H1 (cell line): Measurements from ENCODE around the gene TEX29. TPM values are rescaled to one million over a fixed set of nuclear protein-coding genes. Genes with fewer than 3 reads are reported as not detected.

ENCODE experiments used
- CTCF ChIA-PET: fragments of 300-600 bp; sonication (Branson Sonifier 250); formaldehyde crosslinking; loops from one replicate; lab custom pipeline; 2021; ENCODE audit not compliant: partially characterized antibody; lab: Charles Lee
- POLR2A ChIA-PET: fragments of 300-600 bp; sonication (Branson Sonifier 250); formaldehyde crosslinking; loops from one replicate; lab custom pipeline; 2021; ENCODE audit warnings: inconsistent platforms; ENCODE audit not compliant: partially characterized antibody; lab: Charles Lee
- DNase-seq, 2 experiments: peaks; one replicate each; pipeline versions ENCODE4 v3.0.0 to v3.0.0-alpha.2; 2010 to 2022; ENCODE audit warnings: low spot score in 2 of 2, low read depth in 1 of 2, mixed read lengths in 1 of 2
- FAIRE-seq: peaks from 2 replicates; lab custom pipeline; 2011; peaks lifted over from hg19 to GRCh38; lab: Jason Lieb, UNC
- H2AFZ ChIP-seq: 2 replicates; pipeline ENCODE4 v1.8.1; 2012; ENCODE audit warnings: low read length, inconsistent platforms
- H2AK5ac ChIP-seq: 2 replicates; pipeline ENCODE4 v1.6.1; 2013; ENCODE audit warnings: low read depth, low read length
- H2BK120ac ChIP-seq: replicated peaks from 2 replicates; pipeline ENCODE3; 2013; ENCODE audit warnings: low read depth, low read length, inconsistent platforms
- H2BK12ac ChIP-seq: 2 replicates; pipeline ENCODE4 v1.6.1; 2013; ENCODE audit warnings: low read depth, low read length
- H2BK15ac ChIP-seq: 2 replicates; pipeline ENCODE4 v1.6.1; 2013; ENCODE audit warnings: low read length
- H2BK20ac ChIP-seq: 2 replicates; pipeline ENCODE4 v1.6.1; 2013; ENCODE audit warnings: low read length
- H2BK5ac ChIP-seq: 2 replicates; pipeline ENCODE4 v1.6.1; 2013; ENCODE audit warnings: low read depth, low read length
- H3K14ac ChIP-seq: 2 replicates; pipeline ENCODE4 v1.6.1; 2013; ENCODE audit warnings: inconsistent platforms; ENCODE audit not compliant: insufficient read length
- H3K18ac ChIP-seq: 2 replicates; pipeline ENCODE4 v1.6.1; 2013; ENCODE audit warnings: low read length; ENCODE audit errors: extremely low read depth
- H3K23ac ChIP-seq: 2 replicates; pipeline ENCODE4 v1.6.1; 2013; ENCODE audit warnings: inconsistent platforms; ENCODE audit not compliant: insufficient read length
- H3K23me2 ChIP-seq: 2 replicates; pipeline ENCODE4 v1.6.1; 2013; ENCODE audit warnings: low read depth, low read length
- H3K27ac ChIP-seq: 2 replicates; pipeline ENCODE4 v1.6.1; 2011; ENCODE audit warnings: low read depth, low read length, inconsistent platforms
- H3K27me3 ChIP-seq, 4 experiments: replicated peaks in 1 of 4; 1 replicate in 1 of 4; 2 replicates in 3 of 4; pipeline versions ENCODE4 v1.6.1 to v1.8.1; 2011 to 2013; ENCODE audit warnings: low read length in 3 of 4, mild to moderate bottlenecking in 3 of 4, inconsistent platforms in 2 of 4, mixed read lengths in 2 of 4, moderate library complexity in 1 of 4; ENCODE audit not compliant: control insufficient read depth in 3 of 4, insufficient read depth in 3 of 4; ENCODE audit errors: extremely low read depth in 1 of 4
- H3K36me3 ChIP-seq, 4 experiments: 2 replicates each; pipeline versions ENCODE4 v1.6.1 to v1.8.1; 2011 to 2013; ENCODE audit warnings: mild to moderate bottlenecking in 4 of 4, low read length in 3 of 4, moderate library complexity in 2 of 4, control low read depth in 1 of 4, inconsistent platforms in 1 of 4; ENCODE audit not compliant: insufficient read depth in 4 of 4, control insufficient read depth in 2 of 4
- H3K4ac ChIP-seq: replicated peaks from 2 replicates; pipeline ENCODE3; 2013; ENCODE audit warnings: low read length, low read depth, mixed read lengths, inconsistent platforms; ENCODE audit not compliant: insufficient read length
- H3K4me1 ChIP-seq, 4 experiments: replicated peaks in 1 of 4; 1 replicate in 1 of 4; 2 replicates in 3 of 4; pipeline versions ENCODE4 v1.6.1 to v1.8.1; 2011 to 2013; ENCODE audit warnings: low read length in 3 of 4, inconsistent platforms in 2 of 4, mixed read lengths in 1 of 4; ENCODE audit not compliant: insufficient read depth in 4 of 4, control insufficient read depth in 3 of 4
- H3K4me2 ChIP-seq, 2 experiments: 2 replicates each; pipeline versions ENCODE4 v1.6.1 to v1.8.1; 2011 to 2013; ENCODE audit warnings: low read depth in 2 of 2, low read length in 2 of 2, control low read depth in 1 of 2, inconsistent platforms in 1 of 2, mild to moderate bottlenecking in 1 of 2; ENCODE audit not compliant: insufficient read depth in 1 of 2
- H3K4me3 ChIP-seq, 4 experiments: fragments of 200-600, 300-600 bp in 1 of 4; sonication (generic), shearing (Covaris generic), sonication (Bioruptor Twin) in 1 of 4; 2 replicates each; pipeline versions ENCODE4 v1.5.1 to v1.8.1; 2011 to 2016; ENCODE audit warnings: low read length in 4 of 4, low read depth in 3 of 4, control low read depth in 2 of 4, inconsistent platforms in 2 of 4, mild to moderate bottlenecking in 2 of 4, mixed read lengths in 1 of 4, moderate library complexity in 1 of 4; ENCODE audit not compliant: insufficient read depth in 2 of 4; ENCODE audit errors: extremely low read depth in 1 of 4
- H3K56ac ChIP-seq: replicated peaks from 2 replicates; pipeline ENCODE3; 2013; ENCODE audit warnings: low read depth, mild to moderate bottlenecking, mixed read lengths, low read length, inconsistent platforms; ENCODE audit not compliant: insufficient read length
- H3K79me1 ChIP-seq: 2 replicates; pipeline ENCODE4 v1.6.1; 2013; ENCODE audit warnings: low read depth, low read length, control low read depth
- H3K79me2 ChIP-seq, 2 experiments: 2 replicates each; pipeline versions ENCODE4 v1.6.1 to v1.8.1; 2012 to 2013; ENCODE audit warnings: low read length in 2 of 2, mild to moderate bottlenecking in 2 of 2, inconsistent platforms in 1 of 2; ENCODE audit not compliant: insufficient read depth in 2 of 2, control insufficient read depth in 1 of 2
- H3K9ac ChIP-seq, 4 experiments: replicated peaks in 1 of 4; 1 replicate in 1 of 4; 2 replicates in 3 of 4; pipeline versions ENCODE4 v1.6.1 to v1.8.1; 2011 to 2013; ENCODE audit warnings: low read depth in 3 of 4, low read length in 3 of 4, control low read depth in 2 of 4, mild to moderate bottlenecking in 2 of 4, moderate library complexity in 2 of 4, inconsistent platforms in 1 of 4; ENCODE audit errors: extremely low read depth in 1 of 4
- H3K9me3 ChIP-seq, 2 experiments: 2 replicates each; pipeline versions ENCODE4 v1.6.1 to v1.8.1; 2012 to 2013; ENCODE audit warnings: mild to moderate bottlenecking in 2 of 2, moderate library complexity in 2 of 2, control low read depth in 1 of 2, inconsistent platforms in 1 of 2, low read depth in 1 of 2, low read length in 1 of 2, mixed read lengths in 1 of 2; ENCODE audit not compliant: insufficient read depth in 2 of 2
- H4K20me1 ChIP-seq, 2 experiments: replicated peaks in 1 of 2; 2 replicates each; pipeline versions ENCODE3 to v1.8.1; 2011 to 2013; ENCODE audit warnings: inconsistent platforms in 2 of 2, low read length in 2 of 2, mild to moderate bottlenecking in 1 of 2; ENCODE audit not compliant: insufficient read depth in 2 of 2, control insufficient read depth in 1 of 2
- H4K5ac ChIP-seq: 2 replicates; pipeline ENCODE4 v1.6.1; 2013; ENCODE audit warnings: low read length, low read depth, mixed read lengths, inconsistent platforms; ENCODE audit not compliant: insufficient read length
- H4K8ac ChIP-seq: 2 replicates; pipeline ENCODE4 v1.8.0; 2013; ENCODE audit warnings: mild to moderate bottlenecking, moderate library complexity, low read length, inconsistent platforms; ENCODE audit not compliant: insufficient read depth; ENCODE audit errors: extremely low read depth
- H4K91ac ChIP-seq: replicated peaks from 2 replicates; pipeline ENCODE3; 2013; ENCODE audit warnings: low read length, mixed read lengths, inconsistent platforms; ENCODE audit not compliant: insufficient read length
- POLR2A ChIP-seq, 2 experiments: IDR thresholded peaks; 1 replicate in 1 of 2; 2 replicates in 1 of 2; pipeline ENCODE4 v1.6.1; 2011; ENCODE audit warnings: low read depth in 2 of 2, low read length in 2 of 2, mild to moderate bottlenecking in 2 of 2; ENCODE audit errors: control extremely low read depth in 1 of 2
- RXRA ChIP-seq: IDR thresholded peaks from 2 replicates; pipeline ENCODE4 v1.6.1; 2011; ENCODE audit warnings: low read depth, mild to moderate bottlenecking, low read length, moderate library complexity; ENCODE audit not compliant: insufficient read depth
- TCF12 ChIP-seq: IDR thresholded peaks from 2 replicates; pipeline ENCODE4 v1.6.1; 2011; ENCODE audit warnings: low read depth, mild to moderate bottlenecking, low read length
- WGBS, 2 experiments: shearing (Covaris generic) in 1 of 2; methylation state at CpG; one replicate each; pipeline versions ENCODE4 v1.1.6 to v1.1.7; 2013 to 2015; ENCODE audit warnings: low lambda C conversion rate in 2 of 2, mixed read lengths in 2 of 2, inconsistent platforms in 1 of 2, low coverage in 1 of 2, missing lambda C conversion rate in 1 of 2; ENCODE audit not compliant: insufficient replicate concordance in 2 of 2, insufficient coverage in 1 of 2, insufficient read length in 1 of 2; ENCODE audit errors: extremely low coverage in 1 of 2, missing lambda C conversion rate in 1 of 2; 5-methylcytosine and 5-hydroxymethylcytosine counted together
- polyA plus RNA-seq, 7 experiments: library from polyadenylated mRNA; depleted of rRNA in 3 of 7; stranded (reverse) in 5 of 7; unstranded in 2 of 7; fragments of >200 nt in 5 of 7; fragments of 200-250 nt in 2 of 7; gene quantifications; 1 replicate in 5 of 7; 2 replicates in 1 of 7; 4 replicates in 1 of 7; pipeline versions ENCODE4 v1.2.1 to v1.2.3, GENCODE V29; 2011 to 2013; ENCODE audit warnings: missing spikeins in 2 of 7, mixed read lengths in 2 of 7
- total RNA-seq: library from RNA; stranded (reverse); fragmentation: NEBNext Ultra II Directional; extraction: Animal tissue kit (Norgen Biotek cat#: 25700); gene quantifications from 2 replicates; pipeline ENCODE4 v1.2.1, GENCODE V29; 2021

Gene TEX29
- total and polyA plus RNA-seq, 2 of the 8 experiments (the other 6 are each of a cell fraction or from before 2014, with no cell fraction given) = 0.08 TPM; not detected in 1

- Histone ChIP-seq H2AFZ (no peak overlapping the region), H2BK120ac (no peak overlapping the region), H4K91ac (no peak overlapping the region), H3K14ac (no peak overlapping the region), H2BK5ac (no peak overlapping the region), H3K79me1 (no peaks in the 10 kb centered on the region; the same call in 1 of the 2 replicates), H3K4me2 (no peak overlapping the region), H3K79me2 (no peaks in the 10 kb centered on the region), H3K27me3 (no peaks in the 10 kb centered on the region), H3K9ac (no peak overlapping the region), H2AK5ac (no peak overlapping the region), H2BK12ac (no peak overlapping the region), H3K23me2 (no peaks in the 10 kb centered on the region), H3K36me3 (peaks cover 0 to 3% (median 0%) of the 10 kb centered on the region in 4 experiments; a peak in 1 of 8 replicates), H3K18ac (no peak overlapping the region), H3K23ac (no peak overlapping the region), H4K5ac (no peak overlapping the region), H3K27ac (no peak overlapping the region), H2BK15ac (no peak overlapping the region), H3K4ac (no peak overlapping the region), H4K8ac (no peak overlapping the region), H4K20me1 (no peaks in the 10 kb centered on the region), H2BK20ac (no peak overlapping the region), H3K4me1 (peaks cover 0 to 3% (median 0%) of the 10 kb centered on the region in 4 experiments; a peak in 4 of 7 replicates), H3K9me3 (peaks cover 9 to 10% of the 10 kb centered on the region in 2 experiments; a peak in 3 of 4 replicates), H3K56ac (no peak overlapping the region), H3K4me3 (no peak overlapping the region)
- WGBS, 2 experiments = 80% methylated on average over 14 of the region's 14 CpGs; no CpG with 5 or more reads in 1 of the 2 experiments
- ChIA-PET POLR2A (no interaction called here), CTCF (interaction anchor here (0.6 kb wide), 1 partner anchor 28 kb away, joined by 4 read pairs; no protein-coding TSS in a partner anchor)
- no peak for DNase-seq
- no peak for FAIRE-seq
- TF ChIP-seq TCF12 (no peak), POLR2A (IDR thresholded peaks at IDR 0.05; ENCODE audit: control extremely low read depth in 1 of 2, low read depth in 2 of 2, low read length in 2 of 2) (no peak), RXRA (no peak)
Observed at GRCh38 chr13:111313911-111314425, 6.5 kb upstream of the TEX29 start.
